ENCODE results near the gene LMO7.

The LMO7 gene

GRCh38 chr13:75902166-75903104, 266.3 kb downstream of the LMO7 start:
- no peaks in the 10 kb centered on the region for H3K79me1 ChIP-seq (replicated peaks; ENCODE audit: low read length, poor library complexity, severe bottlenecking)
- no peak overlapping the region for H2BK12ac ChIP-seq (ENCODE audit: low read length in 2 of 2)
- no peak overlapping the region for H3K4me2 ChIP-seq (ENCODE audit: low read length, poor library complexity, severe bottlenecking)
- 91% methylated on average over 7 of the region's 8 CpGs for WGBS
- no peaks in the 10 kb centered on the region for H3K36me3 ChIP-seq (ENCODE audit: control insufficient read depth in 1 of 2, insufficient read depth in 2 of 2, low read depth in 1 of 2, low read length in 2 of 2)
- no peak overlapping the region for H3K27ac ChIP-seq (ENCODE audit: low read length, poor library complexity, severe bottlenecking)
- H2BK5ac ChIP-seq (ENCODE audit: low read depth, low read length, poor library complexity, severe bottlenecking) = no peak overlapping the region
- no peak overlapping the region for H2BK120ac ChIP-seq (ENCODE audit: low read depth, low read length)
- no peak overlapping the region for H2AFZ ChIP-seq (ENCODE audit: low read depth, low read length)
- no peaks in the 10 kb centered on the region for H3K9me3 ChIP-seq (ENCODE audit: control insufficient read depth, low read length)
- H4K91ac ChIP-seq (ENCODE audit: low read length) = no peak overlapping the region
- no peaks in the 10 kb centered on the region for H3K27me3 ChIP-seq (ENCODE audit: control insufficient read depth in 1 of 2, insufficient read depth in 1 of 2, low read length in 2 of 2)
- no peak overlapping the region for H3K9ac ChIP-seq (ENCODE audit: low read length)
- H3K4ac ChIP-seq (ENCODE audit: low read depth in 1 of 2, low read length in 2 of 2) = no peak overlapping the region
- H3K4me3 ChIP-seq (ENCODE audit: insufficient read depth in 1 of 2, low read depth in 1 of 2, low read length in 2 of 2) = no peak overlapping the region
- no peak for DNase-seq
- H3K23ac ChIP-seq (ENCODE audit: low read length in 2 of 2) = no peak overlapping the region
- no peak overlapping the region for H2BK15ac ChIP-seq (ENCODE audit: low read depth, poor library complexity, severe bottlenecking)
- peak overlapping the region in 1 of 2 experiments; percentile 43 for H3K18ac ChIP-seq (ENCODE audit: low read depth in 1 of 2, low read length in 2 of 2)
- no peak overlapping the region for H2AK5ac ChIP-seq (ENCODE audit: low read length, severe bottlenecking)
- H3K4me1 ChIP-seq (ENCODE audit: control insufficient read depth, insufficient read depth, low read depth, low read length) = no peaks in the 10 kb centered on the region
- no peak overlapping the region for H3K14ac ChIP-seq (ENCODE audit: low read length in 2 of 2)
- no peak overlapping the region for H4K8ac ChIP-seq (ENCODE audit: low read length)

DNA sequence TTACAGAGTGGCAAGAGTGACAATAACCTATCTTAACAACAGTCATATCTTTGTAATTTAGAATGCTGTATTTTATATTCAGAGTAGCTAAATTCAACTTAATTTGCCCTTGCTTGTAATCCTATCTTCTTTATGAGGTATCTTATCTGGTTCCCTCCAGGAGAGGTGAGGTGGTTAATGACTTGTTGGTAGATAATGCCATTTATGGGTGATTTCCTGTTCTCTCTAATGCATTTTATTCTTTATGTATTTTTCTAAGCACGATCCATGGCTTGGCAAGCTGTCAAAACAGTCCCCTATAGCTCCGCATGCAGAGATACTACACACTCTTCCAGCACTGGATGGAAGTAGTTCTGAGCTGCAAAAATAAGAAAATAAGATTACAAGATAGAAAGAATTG, 267.9 kb downstream of the LMO7 start:
- no peak overlapping the region for H3K27ac ChIP-seq (ENCODE audit: low read length, poor library complexity, severe bottlenecking)
- H3K4me2 ChIP-seq (ENCODE audit: low read length, poor library complexity, severe bottlenecking) = no peak overlapping the region

GRCh38 chr13:75906315-75906714, 270.2 kb downstream of the LMO7 start:
- Histone ChIP-seq H3K27ac (ENCODE audit: low read length, poor library complexity, severe bottlenecking) (no peak overlapping the region), H3K79me1 (replicated peaks; ENCODE audit: low read length, poor library complexity, severe bottlenecking) (no peaks in the 10 kb centered on the region), H4K91ac (ENCODE audit: low read length) (no peak overlapping the region), H3K18ac (ENCODE audit: low read depth in 1 of 2, low read length in 2 of 2) (no peak overlapping the region), H2BK15ac (ENCODE audit: low read depth, poor library complexity, severe bottlenecking) (no peak overlapping the region), H3K36me3 (ENCODE audit: control insufficient read depth in 1 of 2, insufficient read depth in 2 of 2, low read depth in 1 of 2, low read length in 2 of 2) (no peaks in the 10 kb centered on the region), H2AK5ac (ENCODE audit: low read length, severe bottlenecking) (no peak overlapping the region), H2AFZ (ENCODE audit: low read depth, low read length) (no peak overlapping the region), H3K4ac (ENCODE audit: low read depth in 1 of 2, low read length in 2 of 2) (no peak overlapping the region), H3K27me3 (ENCODE audit: control insufficient read depth in 1 of 2, insufficient read depth in 1 of 2, low read length in 2 of 2) (no peaks in the 10 kb centered on the region), H2BK120ac (ENCODE audit: low read depth, low read length) (no peak overlapping the region), H3K4me3 (ENCODE audit: insufficient read depth in 1 of 2, low read depth in 1 of 2, low read length in 2 of 2) (no peak overlapping the region), H4K8ac (ENCODE audit: low read length) (no peak overlapping the region), H3K9me3 (ENCODE audit: control insufficient read depth, low read length) (no peaks in the 10 kb centered on the region), H3K4me2 (ENCODE audit: low read length, poor library complexity, severe bottlenecking) (no peak overlapping the region), H3K9ac (ENCODE audit: low read length) (no peak overlapping the region), H2BK12ac (ENCODE audit: low read length in 2 of 2) (no peak overlapping the region), H2BK5ac (ENCODE audit: low read depth, low read length, poor library complexity, severe bottlenecking) (no peak overlapping the region), H3K23ac (ENCODE audit: low read length in 2 of 2) (no peak overlapping the region), H3K14ac (ENCODE audit: low read length in 2 of 2) (no peak overlapping the region), H3K4me1 (ENCODE audit: control insufficient read depth, insufficient read depth, low read depth, low read length) (no peaks in the 10 kb centered on the region)
- no peak for DNase-seq
- 94% methylated on average over 4 of the region's 5 CpGs for WGBS

More for the DNA sequence above, 267.9 kb downstream of the LMO7 start:
- Histone ChIP-seq H4K91ac (ENCODE audit: low read length) (no peak overlapping the region), H2BK15ac (ENCODE audit: low read depth, poor library complexity, severe bottlenecking) (no peak overlapping the region), H3K14ac (ENCODE audit: low read length in 2 of 2) (no peak overlapping the region), H3K4me1 (ENCODE audit: control insufficient read depth, insufficient read depth, low read depth, low read length) (no peaks in the 10 kb centered on the region), H3K79me1 (replicated peaks; ENCODE audit: low read length, poor library complexity, severe bottlenecking) (no peaks in the 10 kb centered on the region), H3K9me3 (ENCODE audit: control insufficient read depth, low read length) (no peaks in the 10 kb centered on the region), H3K9ac (ENCODE audit: low read length) (no peak overlapping the region), H2BK5ac (ENCODE audit: low read depth, low read length, poor library complexity, severe bottlenecking) (no peak overlapping the region), H4K8ac (ENCODE audit: low read length) (no peak overlapping the region), H3K4me3 (ENCODE audit: insufficient read depth in 1 of 2, low read depth in 1 of 2, low read length in 2 of 2) (no peak overlapping the region), H3K23ac (ENCODE audit: low read length in 2 of 2) (no peak overlapping the region), H2AFZ (ENCODE audit: low read depth, low read length) (no peak overlapping the region), H3K4ac (ENCODE audit: low read depth in 1 of 2, low read length in 2 of 2) (no peak overlapping the region), H2BK120ac (ENCODE audit: low read depth, low read length) (no peak overlapping the region), H3K27me3 (ENCODE audit: control insufficient read depth in 1 of 2, insufficient read depth in 1 of 2, low read length in 2 of 2) (no peaks in the 10 kb centered on the region), H3K36me3 (ENCODE audit: control insufficient read depth in 1 of 2, insufficient read depth in 2 of 2, low read depth in 1 of 2, low read length in 2 of 2) (no peaks in the 10 kb centered on the region), H3K18ac (ENCODE audit: low read depth in 1 of 2, low read length in 2 of 2) (no peak overlapping the region), H2BK12ac (ENCODE audit: low read length in 2 of 2) (no peak overlapping the region), H2AK5ac (ENCODE audit: low read length, severe bottlenecking) (no peak overlapping the region)
- no CpG with 5 or more reads among the region's 2 CpGs for WGBS
- no peak for DNase-seq

DNA sequence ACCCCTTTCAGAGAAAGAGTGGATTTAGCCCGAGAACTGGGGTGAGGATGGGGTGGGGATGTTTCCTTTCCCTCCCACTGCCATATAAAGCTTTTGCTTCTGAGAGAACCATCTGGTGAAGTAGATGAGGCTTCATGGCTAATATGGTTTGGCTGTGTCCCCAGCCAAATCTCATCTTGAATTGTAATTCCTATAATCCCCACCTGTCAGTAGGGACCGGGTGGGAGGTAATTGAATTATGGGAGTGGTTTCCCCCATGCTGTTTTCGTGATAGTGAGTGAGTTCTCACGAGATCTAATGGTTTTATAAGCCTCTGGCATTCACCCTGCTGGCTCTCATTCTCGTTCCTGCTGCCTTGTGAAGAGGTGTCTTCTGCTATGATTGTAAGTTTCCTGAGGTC, 270.9 kb downstream of the LMO7 start:
- no peaks in the 10 kb centered on the region for H3K79me1 ChIP-seq (replicated peaks; ENCODE audit: low read length, poor library complexity, severe bottlenecking)
- WGBS = 58% methylated on average over 5 of the region's 5 CpGs
- no peaks in the 10 kb centered on the region for H3K4me1 ChIP-seq (ENCODE audit: control insufficient read depth, insufficient read depth, low read depth, low read length)

More for the DNA sequence above, 270.9 kb downstream of the LMO7 start:
- Histone ChIP-seq H2AFZ (ENCODE audit: low read depth, low read length) (no peak overlapping the region), H3K4me2 (ENCODE audit: low read length, poor library complexity, severe bottlenecking) (no peak overlapping the region), H3K9me3 (ENCODE audit: control insufficient read depth, low read length) (no peaks in the 10 kb centered on the region), H2BK12ac (ENCODE audit: low read length in 2 of 2) (peak overlapping the region in 1 of 2 experiments; percentile 39), H3K36me3 (ENCODE audit: control insufficient read depth in 1 of 2, insufficient read depth in 2 of 2, low read depth in 1 of 2, low read length in 2 of 2) (no peaks in the 10 kb centered on the region), H4K8ac (ENCODE audit: low read length) (peak overlapping the region; percentile 64), H3K4ac (ENCODE audit: low read depth in 1 of 2, low read length in 2 of 2) (no peak overlapping the region), H2BK15ac (ENCODE audit: low read depth, poor library complexity, severe bottlenecking) (no peak overlapping the region), H3K23ac (ENCODE audit: low read length in 2 of 2) (no peak overlapping the region), H3K18ac (ENCODE audit: low read depth in 1 of 2, low read length in 2 of 2) (peak overlapping the region; percentile 21 to 43), H3K27me3 (ENCODE audit: control insufficient read depth in 1 of 2, insufficient read depth in 1 of 2, low read length in 2 of 2) (no peaks in the 10 kb centered on the region), H3K4me3 (ENCODE audit: insufficient read depth in 1 of 2, low read depth in 1 of 2, low read length in 2 of 2) (no peak overlapping the region), H2BK5ac (ENCODE audit: low read depth, low read length, poor library complexity, severe bottlenecking) (no peak overlapping the region), H3K27ac (ENCODE audit: low read length, poor library complexity, severe bottlenecking) (no peak overlapping the region), H4K91ac (ENCODE audit: low read length) (peak overlapping the region; percentile 50), H3K9ac (ENCODE audit: low read length) (no peak overlapping the region), H3K14ac (ENCODE audit: low read length in 2 of 2) (no peak overlapping the region), H2AK5ac (ENCODE audit: low read length, severe bottlenecking) (peak overlapping the region; percentile 80), H2BK120ac (ENCODE audit: low read depth, low read length) (no peak overlapping the region)
- no peak for DNase-seq
